Measurements from ENCODE around the gene HECTD4. TPM values are rescaled to one million over a fixed set of nuclear protein-coding genes. Genes with fewer than 3 reads are reported as not detected.

HECTD4 gene
- total RNA-seq, 2 experiments from 2014 or later, result 34.5 to 62.4 TPM

DNA sequence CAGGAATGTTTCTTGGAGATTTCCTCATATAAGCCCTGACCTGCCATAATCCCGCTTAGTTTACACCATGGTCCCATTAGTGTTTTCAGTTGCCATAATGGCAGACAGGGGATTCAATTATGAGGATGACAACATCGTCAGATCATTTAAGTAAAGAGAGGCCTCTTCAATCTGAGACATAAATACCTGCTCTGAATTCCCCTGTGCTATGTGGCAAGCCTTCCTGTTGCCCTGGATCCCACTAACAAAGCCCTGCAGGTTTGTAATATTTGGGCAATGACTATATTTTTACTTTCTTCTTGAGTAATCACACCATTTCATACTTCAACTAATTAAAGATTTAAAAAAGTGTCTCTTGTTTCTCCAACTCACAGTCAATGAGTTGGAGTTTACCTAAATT lies 147.9 kb downstream of the HECTD4 start:
- CTCF ChIA-PET (ENCODE audit: unreplicated experiment), result no interaction called here
- TF ChIP-seq EZH2phosphoT487 (IDR thresholded peaks at IDR 0.05; ENCODE audit: borderline replicate concordance, low read depth, low read length), result no peak
- TF ChIP-seq, protein P1, sequence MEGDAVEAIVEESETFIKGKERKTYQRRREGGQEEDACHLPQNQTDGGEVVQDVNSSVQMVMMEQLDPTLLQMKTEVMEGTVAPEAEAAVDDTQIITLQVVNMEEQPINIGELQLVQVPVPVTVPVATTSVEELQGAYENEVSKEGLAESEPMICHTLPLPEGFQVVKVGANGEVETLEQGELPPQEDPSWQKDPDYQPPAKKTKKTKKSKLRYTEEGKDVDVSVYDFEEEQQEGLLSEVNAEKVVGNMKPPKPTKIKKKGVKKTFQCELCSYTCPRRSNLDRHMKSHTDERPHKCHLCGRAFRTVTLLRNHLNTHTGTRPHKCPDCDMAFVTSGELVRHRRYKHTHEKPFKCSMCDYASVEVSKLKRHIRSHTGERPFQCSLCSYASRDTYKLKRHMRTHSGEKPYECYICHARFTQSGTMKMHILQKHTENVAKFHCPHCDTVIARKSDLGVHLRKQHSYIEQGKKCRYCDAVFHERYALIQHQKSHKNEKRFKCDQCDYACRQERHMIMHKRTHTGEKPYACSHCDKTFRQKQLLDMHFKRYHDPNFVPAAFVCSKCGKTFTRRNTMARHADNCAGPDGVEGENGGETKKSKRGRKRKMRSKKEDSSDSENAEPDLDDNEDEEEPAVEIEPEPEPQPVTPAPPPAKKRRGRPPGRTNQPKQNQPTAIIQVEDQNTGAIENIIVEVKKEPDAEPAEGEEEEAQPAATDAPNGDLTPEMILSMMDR (conservative IDR thresholded peaks at IDR 0.05; ENCODE audit: low read length), result no peak
- no peak for DNase-seq (ENCODE audit: low spot score)
- H3K4me2 ChIP-seq (ENCODE audit: low read length), result no peak overlapping the region
- intact Hi-C loops (cut with micrococcal nuclease; ENCODE audit: unreplicated experiment), result no loop called here
- H3K4me1 ChIP-seq (ENCODE audit: insufficient read depth, low read length, poor library complexity, severe bottlenecking), result no peaks in the 10 kb centered on the region
- no TSS peak for BruUV-seq (replicated peaks)
- H3K9me3 ChIP-seq (ENCODE audit: low read length), result no peaks in the 10 kb centered on the region
- H3K4me3 ChIP-seq (ENCODE audit: low read depth, low read length, poor library complexity, severe bottlenecking), result no peak overlapping the region
- H4K20me1 ChIP-seq (ENCODE audit: insufficient read depth, low read length), result no peaks in the 10 kb centered on the region
- no peak overlapping the region for H2AFZ ChIP-seq (ENCODE audit: low read length)
- POLR2A ChIA-PET, result interaction anchor here (0.5 kb wide), 1 partner anchor 33 kb away, joined by 3 read pairs; no protein-coding TSS in a partner anchor
- peaks cover 72% of the 10 kb centered on the region for H3K36me3 ChIP-seq (ENCODE audit: insufficient read depth, low read length)
- H3K79me2 ChIP-seq (ENCODE audit: insufficient read depth, low read depth, low read length), result no peaks in the 10 kb centered on the region
- H3K9me2 ChIP-seq (ENCODE audit: insufficient read depth, low read length), result no peaks in the 10 kb centered on the region
- no peak overlapping the region for H3K27ac ChIP-seq (ENCODE audit: low read depth, low read length, poor library complexity, severe bottlenecking)

DNA sequence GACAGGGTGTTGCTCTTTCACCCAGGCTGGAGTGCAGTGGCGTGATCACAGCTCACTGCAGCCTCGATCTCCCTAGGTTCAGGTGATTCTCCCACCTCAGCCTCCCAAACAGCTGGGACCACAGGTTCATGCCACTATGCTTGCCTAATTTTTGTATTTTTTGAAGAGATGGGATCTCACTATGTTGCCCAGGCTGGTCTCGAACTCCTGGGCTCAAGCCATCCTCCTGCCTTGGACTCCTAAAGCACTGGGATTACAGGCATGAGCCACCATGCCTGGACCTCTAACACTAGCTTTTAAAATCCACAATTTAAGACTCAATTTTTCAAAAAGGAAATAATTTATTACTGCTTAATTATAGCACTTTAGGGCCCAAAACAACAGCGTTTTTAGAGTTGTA lies 149.0 kb downstream of the HECTD4 start:
- Histone ChIP-seq H3K4me1 (ENCODE audit: insufficient read depth, low read length, poor library complexity, severe bottlenecking) (no peaks in the 10 kb centered on the region), H3K9me2 (ENCODE audit: insufficient read depth, low read length) (no peaks in the 10 kb centered on the region), H3K4me2 (ENCODE audit: low read length) (no peak overlapping the region), H3K4me3 (ENCODE audit: low read depth, low read length, poor library complexity, severe bottlenecking) (no peak overlapping the region), H3K79me2 (ENCODE audit: insufficient read depth, low read depth, low read length) (no peaks in the 10 kb centered on the region), H3K36me3 (ENCODE audit: insufficient read depth, low read length) (peaks cover 78% of the 10 kb centered on the region), H3K9me3 (ENCODE audit: low read length) (no peaks in the 10 kb centered on the region), H4K20me1 (ENCODE audit: insufficient read depth, low read length) (no peaks in the 10 kb centered on the region), H2AFZ (ENCODE audit: low read length) (no peak overlapping the region), H3K27ac (ENCODE audit: low read depth, low read length, poor library complexity, severe bottlenecking) (no peak overlapping the region)
- no peak for DNase-seq (ENCODE audit: low spot score)
- intact Hi-C loops (cut with micrococcal nuclease; ENCODE audit: unreplicated experiment), result no loop called here
- BruUV-seq (replicated peaks), result no TSS peak
- ChIA-PET CTCF (ENCODE audit: unreplicated experiment) (no interaction called here), POLR2A (interaction anchor here (0.9 kb wide), 1 partner anchor 145 kb away, joined by 5 read pairs; no protein-coding TSS in a partner anchor)
- TF ChIP-seq, protein P1 (conservative IDR thresholded peaks at IDR 0.05; ENCODE audit: low read length), result no peak
- no peak for TF ChIP-seq EZH2phosphoT487 (IDR thresholded peaks at IDR 0.05; ENCODE audit: borderline replicate concordance, low read depth, low read length)

DNA sequence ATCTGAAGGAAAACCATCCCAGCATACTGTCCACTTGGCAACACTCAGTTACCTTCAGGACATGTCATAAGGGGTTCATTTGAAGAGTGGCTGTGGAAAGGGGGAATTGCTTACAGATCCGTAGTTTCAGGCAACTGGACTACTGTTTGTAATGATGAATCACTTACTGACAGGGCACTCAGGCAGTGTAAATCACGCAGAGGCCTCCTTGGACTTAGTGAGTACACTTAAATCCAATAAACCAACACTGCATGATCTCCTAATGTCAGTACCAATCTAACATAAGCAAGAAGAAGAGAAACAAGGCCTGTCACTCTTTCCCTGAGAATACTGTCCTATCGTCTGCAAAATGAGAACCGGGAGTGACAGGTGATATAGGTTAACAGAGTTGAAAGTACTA lies 152.1 kb downstream of the HECTD4 start:
- no peaks in the 10 kb centered on the region for H3K9me3 ChIP-seq (ENCODE audit: low read length)
- peaks cover 68% of the 10 kb centered on the region for H3K36me3 ChIP-seq (ENCODE audit: insufficient read depth, low read length)
- DNase-seq (ENCODE audit: low spot score), result no peak
- no peak overlapping the region for H3K4me3 ChIP-seq (ENCODE audit: low read depth, low read length, poor library complexity, severe bottlenecking)
- BruUV-seq (replicated peaks), result no TSS peak
- intact Hi-C loops (cut with micrococcal nuclease; ENCODE audit: unreplicated experiment), result no loop called here
- no peaks in the 10 kb centered on the region for H3K4me1 ChIP-seq (ENCODE audit: insufficient read depth, low read length, poor library complexity, severe bottlenecking)
- ChIA-PET POLR2A (no interaction called here), CTCF (ENCODE audit: unreplicated experiment) (no interaction called here)
- H4K20me1 ChIP-seq (ENCODE audit: insufficient read depth, low read length), result no peaks in the 10 kb centered on the region
- H2AFZ ChIP-seq (ENCODE audit: low read length), result no peak overlapping the region
- H3K9me2 ChIP-seq (ENCODE audit: insufficient read depth, low read length), result no peaks in the 10 kb centered on the region
- TF ChIP-seq EZH2phosphoT487 (IDR thresholded peaks at IDR 0.05; ENCODE audit: borderline replicate concordance, low read depth, low read length), result no peak
- TF ChIP-seq, protein P1 (conservative IDR thresholded peaks at IDR 0.05; ENCODE audit: low read length), result no peak
- H3K27ac ChIP-seq (ENCODE audit: low read depth, low read length, poor library complexity, severe bottlenecking), result no peak overlapping the region
- H3K4me2 ChIP-seq (ENCODE audit: low read length), result no peak overlapping the region
- no peaks in the 10 kb centered on the region for H3K79me2 ChIP-seq (ENCODE audit: insufficient read depth, low read depth, low read length)
